Activated T-cell treated with anti-CD3 and anti-CD28 coated beads for 48 hours (primary cell): ENCODE measurements around the gene IL4I1.

Experiments used
- DNase-seq: peaks from one replicate; pipeline ENCODE4 v3.0.0-alpha.2; 2020; ENCODE audit warnings: low read depth

IL4I1 gene

DNA sequence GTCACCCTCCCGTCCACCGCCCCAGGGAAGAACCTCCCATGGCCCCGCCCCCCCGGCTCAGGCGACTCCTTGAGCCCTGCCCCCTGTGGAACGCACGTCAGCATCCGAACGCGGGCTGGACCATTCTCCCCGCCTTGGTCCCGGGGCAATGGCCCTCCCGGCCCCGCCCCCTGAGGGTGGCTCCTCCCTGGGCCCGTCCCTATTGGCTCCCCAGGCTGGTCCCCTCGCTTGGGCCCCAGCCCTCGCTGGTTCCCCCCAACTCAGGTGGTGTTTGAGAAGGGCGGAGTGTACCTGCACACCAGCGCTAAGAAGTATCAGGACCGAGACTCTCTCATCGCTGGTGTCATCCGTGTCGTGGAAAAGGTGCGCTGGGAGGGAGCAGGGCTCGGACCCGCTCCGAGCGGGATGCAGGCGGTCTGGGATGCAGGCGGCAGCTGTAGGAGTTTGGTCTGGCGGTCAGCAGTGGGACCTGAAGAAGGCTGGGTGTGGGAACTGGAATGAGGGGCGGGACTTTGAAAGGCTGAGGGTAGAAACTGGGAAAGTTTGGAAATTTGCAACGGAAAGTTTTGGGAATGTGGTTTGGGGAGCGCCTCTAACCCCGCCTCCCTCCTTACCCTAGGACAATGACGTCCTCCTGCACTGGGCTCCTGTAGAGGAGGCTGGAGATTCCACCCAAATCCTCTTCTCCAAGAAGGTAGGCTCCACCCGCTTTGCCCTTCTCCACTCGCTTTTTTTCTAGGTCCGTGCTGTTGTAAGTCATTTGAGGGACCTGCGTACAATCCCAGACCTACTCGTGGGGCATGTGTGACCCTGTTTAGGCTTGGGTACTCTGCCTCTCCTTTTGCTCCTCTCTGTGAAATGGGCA is 18.6 kb downstream of the IL4I1 start:
- DNase-seq = peak; percentile 99

DNA sequence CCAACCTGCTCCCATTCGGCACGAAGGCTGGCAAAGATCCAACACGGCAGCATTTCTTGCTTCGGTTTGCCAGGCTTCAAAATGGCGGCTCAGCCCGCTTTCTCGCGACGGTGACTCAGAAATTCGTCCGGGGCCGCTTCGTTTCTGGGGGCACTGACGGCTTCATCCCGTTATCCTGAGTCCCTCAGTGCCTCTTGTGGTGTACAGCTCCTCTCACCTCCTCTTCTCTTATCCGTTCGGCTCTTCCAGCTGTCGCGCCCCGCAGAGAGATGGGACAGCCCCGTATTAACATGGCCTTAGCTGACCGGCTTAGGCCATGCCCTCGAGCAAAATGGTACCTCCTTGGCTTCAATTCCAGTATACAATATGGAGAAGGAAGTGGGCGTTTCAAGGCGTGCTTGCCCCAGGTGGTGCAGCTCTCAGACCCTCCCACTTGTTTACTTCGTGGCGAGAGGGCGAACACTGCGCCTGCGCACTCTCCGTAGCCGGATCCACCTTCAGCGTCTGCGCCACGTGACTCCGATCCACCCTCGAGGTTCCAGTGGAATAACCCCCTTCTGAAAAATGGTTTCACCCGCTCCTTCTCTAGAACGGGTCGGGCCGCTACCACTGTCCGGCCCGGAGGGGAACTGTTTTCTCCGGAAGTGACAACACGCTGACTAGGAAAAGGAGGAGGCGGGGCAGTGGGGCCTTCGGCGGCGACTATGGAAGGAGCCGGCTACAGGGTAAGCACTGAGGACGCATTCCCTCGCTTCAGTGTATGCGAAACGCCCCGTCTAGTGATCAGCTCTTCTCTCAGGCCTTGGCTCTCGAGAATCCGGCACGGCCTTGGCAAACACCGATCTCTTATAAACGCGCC is 19.4 kb downstream of the IL4I1 start, which contains the start of the genes AKT1S1 and TBC1D17:
Gene AKT1S1 (minus strand): TSS at position 336 of the 859 bp plus-strand sequence. CDS start 4,060 bp downstream, outside the sequence.
Gene TBC1D17 (plus strand): TSS at position 683 of the 859 bp plus-strand sequence. CDS start 22 bp downstream, at position 705.
- DNase-seq = peak; percentile 93

DNA sequence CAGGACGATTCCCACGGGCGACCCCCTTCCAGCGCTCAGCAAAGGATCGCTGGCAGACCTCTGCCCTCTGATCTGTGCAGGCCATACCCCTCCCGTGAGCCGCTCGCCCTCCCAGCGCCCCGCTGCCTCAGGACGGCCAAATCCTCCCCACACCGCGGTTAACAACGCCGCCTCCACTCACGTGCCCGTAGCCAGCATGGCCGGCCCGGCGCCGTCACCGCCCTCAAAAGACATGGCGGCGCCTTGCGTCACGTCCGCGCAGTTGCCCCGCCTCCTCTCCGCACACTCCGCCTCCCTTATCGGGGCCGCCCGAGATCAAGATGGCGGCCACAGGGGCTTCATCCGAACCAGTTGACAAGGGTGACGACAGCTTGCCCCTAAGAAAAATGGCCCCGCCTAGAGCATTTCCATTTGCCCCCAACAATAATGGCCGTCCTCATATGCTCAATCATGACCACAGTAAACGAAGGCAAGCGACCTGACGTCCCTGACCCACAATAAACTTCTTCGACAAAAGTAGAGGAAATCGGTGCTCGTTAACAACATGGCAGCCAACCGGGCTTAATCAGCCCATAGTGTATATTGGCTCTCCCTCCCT is 20.2 kb downstream of the IL4I1 start:
- DNase-seq = peak; percentile 97

DNA sequence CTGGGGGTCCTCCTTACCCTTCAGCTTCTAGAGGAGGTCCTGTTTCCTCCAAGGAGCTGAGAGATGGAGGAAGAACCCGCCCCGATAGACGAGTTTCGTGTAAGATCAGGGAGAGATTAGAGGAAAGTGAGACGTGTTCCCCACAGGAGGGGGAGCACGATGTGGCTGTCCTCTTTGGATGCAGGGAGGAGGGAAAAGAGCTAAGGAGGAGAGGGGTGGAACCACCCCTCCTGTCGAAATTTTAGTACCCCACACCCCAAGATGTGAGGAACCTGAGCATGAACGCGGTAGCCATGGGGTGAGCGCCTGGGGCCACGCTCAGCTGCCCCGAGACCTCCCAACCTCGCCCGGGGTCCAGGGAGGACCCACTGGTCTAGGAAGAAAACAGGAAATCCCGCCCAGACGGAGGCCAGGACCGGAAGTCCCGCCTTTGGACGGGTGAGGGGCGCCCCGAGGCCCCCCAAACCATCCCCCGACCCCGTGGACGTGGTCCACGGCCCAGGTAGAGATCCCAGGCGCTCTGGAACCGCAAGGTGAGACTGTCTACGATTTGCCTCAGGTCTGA is 20.7 kb downstream of the IL4I1 start:
- DNase-seq = peak; percentile 41

DNA sequence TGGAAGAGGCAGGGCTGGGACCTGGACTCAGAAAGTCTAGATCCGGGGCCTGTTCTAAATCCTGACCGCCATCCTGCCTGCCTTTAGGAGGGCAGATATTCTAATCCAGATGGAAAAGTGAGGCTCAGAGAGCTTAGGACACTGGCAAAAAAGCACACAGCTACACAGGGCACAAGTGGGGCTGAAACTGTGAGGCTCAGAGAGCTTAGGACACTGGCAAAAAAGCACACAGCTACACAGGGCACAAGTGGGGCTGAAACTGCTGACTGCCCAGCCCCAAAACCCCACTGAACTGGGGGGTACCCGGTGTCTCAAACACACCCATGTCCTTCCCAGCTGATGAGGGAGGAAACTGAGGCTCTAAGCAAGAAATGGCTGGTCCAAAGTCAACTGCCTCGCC is 21.5 kb downstream of the IL4I1 start:
- DNase-seq = no peak

DNA sequence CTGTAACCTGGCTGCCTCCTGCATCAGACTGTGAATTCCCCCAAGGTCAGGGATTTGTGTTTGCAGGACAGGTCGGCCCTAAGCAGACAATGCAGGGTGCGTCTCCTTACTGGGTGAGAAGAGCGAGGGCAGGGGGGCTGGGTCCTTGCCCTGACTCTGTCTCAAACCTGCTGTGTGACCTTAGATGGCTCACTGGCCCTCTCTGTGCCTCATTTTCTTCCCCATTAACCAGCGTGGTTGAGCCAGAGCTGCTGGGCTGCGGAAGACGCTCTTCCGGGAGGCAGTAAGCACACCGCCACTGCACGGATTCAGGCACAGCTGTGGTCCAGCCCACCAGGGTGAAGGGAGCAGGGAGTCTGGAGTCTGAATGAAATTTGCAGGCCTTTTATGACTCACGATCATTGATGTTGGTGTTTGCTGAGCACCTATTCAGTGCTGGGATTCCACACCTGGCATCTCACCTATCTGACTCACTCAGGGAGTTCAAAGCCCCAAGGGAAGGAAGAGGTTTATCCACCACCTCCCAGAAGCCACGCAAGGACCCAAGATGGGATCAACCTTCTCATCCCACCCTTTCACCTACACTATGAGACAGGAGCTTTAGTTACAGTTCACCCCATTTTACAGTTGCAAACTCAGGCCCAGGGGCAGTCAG is 22.1 kb downstream of the IL4I1 start:
- no peak for DNase-seq

DNA sequence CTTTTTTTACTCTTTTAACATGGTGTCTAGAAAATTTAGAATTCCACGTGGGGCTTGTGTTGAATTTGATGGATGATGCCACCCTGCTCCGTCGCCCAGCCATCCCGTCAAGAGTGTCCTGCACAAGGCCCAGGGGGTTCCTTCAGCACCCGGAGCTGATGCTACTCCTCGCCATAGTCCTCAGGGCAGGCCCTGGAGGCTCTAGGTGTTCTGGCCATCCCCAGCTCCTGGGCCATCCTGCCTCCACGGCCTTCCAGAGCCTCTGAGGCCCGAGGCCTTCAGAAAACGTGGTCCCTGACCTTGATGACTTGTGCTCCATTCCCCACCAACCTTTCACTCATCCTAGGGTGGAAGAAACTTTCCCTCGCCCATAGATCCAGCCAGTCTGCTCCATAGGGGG is 22.9 kb downstream of the IL4I1 start:
- no peak for DNase-seq

DNA sequence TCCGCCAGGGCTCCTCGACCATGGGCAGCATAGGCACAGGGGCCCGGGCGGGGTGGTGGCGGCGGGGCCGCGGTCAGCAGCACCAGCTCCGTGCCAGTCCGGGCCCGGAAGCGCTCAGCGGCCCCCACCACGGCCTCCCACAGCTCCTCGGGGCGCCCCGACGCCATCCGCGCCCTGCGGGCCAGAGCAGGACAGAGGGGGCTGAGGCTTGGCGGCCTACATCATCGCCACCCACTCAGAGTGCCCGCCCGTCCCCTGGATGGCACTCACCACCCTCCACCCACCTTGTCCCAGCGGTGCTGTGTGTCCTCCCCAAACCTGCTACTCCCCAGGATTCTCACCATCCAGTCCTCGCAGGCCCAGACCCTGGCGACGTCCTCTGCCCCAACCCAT is 23.6 kb downstream of the IL4I1 start:
- DNase-seq = no peak

DNA sequence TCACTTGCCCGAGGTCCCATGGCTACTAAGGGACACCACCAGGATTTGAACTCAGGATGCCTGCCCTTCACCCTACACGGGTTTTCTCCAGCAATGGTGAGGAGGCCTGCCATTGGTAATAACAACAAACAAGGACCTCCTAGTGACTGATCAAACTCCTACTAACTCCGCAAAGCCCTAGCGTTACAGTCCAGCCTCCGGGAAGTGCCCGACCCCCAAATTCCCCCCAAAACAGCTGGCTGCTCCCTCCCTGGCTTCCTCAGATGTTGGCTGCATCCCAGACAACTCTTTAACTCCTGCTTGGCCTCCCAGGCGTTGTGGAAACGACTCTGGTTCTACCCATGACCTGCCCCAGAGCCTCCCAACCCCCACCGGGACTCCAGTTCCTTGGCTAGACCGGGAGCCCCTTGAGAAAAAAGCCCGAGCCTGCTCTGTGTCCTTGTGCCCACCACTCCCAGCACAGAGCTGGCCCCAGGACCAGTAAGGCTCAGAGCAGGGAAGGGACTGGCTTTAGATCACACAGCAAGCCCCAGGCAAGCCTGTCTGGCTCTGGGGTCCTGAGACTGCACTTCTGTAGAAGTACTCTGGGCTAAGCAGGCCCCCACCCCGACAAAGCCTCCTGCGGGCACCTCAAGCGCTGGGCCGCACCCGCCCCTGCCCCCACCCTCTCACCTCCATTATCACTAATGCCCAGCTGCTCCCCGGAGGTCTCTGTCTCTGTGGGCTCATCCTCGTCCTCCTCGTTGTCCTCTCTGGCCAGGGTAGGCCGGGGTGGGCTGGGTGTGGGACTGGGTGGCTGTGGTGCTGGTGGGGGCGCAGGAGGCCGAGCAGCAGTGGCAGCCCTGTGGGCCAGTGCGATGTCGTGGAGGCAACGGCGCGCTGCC is 24.2 kb downstream of the IL4I1 start:
- no peak for DNase-seq

DNA sequence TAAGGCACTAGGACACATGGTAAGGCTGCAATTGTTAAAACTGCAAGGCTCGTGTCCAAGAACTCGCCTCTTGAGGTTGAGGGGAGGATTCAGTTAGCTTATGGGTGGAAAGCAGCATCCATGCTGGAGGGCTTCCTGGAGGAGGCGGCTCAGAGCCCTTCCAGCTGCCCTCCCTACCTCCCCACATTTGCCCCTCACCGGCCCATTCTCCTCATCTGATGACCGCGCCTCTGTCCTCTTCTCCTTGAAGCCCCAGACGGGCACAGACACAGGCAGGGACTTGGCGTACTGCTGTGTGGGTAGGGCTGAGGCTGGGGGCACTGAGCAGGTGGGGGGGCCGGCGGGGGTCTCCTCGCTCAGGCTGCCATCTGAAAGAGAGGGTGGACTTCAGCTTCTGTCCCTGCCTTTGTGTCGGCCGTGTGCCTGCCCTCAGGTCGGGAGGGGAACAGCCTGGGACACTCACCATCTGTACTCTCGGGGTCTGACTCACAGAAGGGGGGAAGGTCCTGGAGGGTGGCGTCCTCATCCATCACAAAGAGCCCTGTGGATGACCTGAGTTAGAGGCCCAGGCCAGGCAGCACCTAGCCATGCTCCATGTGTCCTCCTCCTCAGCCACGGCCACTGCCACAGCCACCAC is 25.2 kb downstream of the IL4I1 start:
- no peak for DNase-seq

DNA sequence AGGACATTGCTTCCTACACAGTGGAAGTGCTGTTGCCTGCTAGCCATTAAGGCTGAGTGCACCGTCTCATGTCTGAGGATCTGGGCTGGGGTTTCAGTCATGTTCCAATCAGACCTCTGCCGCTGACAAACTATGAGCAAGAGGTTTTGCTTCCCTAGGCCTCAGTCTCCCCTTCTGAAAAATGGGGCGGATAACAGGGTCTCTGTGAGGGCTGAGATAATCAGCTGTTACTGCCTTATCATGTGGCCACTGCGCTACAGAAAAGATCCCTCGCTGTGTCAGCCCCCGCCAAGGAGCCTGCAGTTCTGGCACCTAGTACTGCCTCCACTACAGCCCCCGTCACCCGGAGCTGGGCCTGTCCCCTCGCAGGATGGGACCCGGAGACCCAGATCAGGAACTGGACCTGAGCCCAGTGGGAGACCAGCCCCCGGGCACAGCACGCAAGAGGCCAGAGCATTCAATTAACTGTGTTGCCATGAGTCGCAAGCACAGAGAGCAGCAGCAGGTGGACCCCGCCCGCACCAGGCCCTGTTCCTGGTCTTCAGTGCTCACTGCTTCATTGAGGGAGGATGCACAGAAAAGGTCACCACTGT is 26.3 kb downstream of the IL4I1 start:
- no peak for DNase-seq

DNA sequence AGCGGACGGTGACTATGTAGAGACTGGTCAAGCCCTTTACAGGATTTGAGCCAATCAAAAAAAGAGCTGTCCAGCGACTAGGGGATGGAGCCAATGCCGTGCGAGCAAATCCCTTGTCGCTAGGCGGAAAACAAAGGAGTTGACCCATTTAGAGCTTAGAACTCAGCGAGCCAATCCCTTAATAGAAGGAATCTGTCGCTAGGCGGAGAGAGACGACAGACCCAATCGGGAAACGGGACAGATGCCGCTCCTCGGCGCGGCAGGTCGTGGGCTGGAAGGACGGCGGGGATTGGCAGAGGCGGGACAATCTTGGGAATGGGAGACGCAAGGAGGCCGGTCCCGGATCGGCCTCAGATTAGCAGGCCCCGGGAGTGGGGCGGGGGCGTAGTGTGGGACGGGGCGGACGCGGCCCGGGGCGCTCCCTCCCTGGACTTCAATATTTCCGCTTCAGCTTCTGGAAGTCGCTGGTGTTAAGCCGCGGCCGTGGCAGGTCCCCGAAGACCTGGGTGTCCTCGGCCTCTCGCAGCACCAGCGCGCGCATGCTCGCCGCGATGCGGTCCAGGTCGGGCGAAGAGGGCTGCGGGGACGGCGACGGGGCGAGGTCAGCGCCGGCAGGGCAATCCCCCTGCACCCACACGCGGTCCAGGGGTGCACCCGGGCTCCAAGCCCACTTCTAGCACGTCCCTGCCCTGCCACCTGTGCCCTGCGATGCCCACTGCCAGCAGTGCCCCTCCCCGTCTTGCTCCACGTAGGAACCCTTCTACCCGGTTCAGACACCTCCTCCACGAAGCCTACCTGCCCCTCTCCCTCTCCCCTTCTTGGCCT is 27.0 kb downstream of the IL4I1 start:
- DNase-seq = peak; percentile 86

DNA sequence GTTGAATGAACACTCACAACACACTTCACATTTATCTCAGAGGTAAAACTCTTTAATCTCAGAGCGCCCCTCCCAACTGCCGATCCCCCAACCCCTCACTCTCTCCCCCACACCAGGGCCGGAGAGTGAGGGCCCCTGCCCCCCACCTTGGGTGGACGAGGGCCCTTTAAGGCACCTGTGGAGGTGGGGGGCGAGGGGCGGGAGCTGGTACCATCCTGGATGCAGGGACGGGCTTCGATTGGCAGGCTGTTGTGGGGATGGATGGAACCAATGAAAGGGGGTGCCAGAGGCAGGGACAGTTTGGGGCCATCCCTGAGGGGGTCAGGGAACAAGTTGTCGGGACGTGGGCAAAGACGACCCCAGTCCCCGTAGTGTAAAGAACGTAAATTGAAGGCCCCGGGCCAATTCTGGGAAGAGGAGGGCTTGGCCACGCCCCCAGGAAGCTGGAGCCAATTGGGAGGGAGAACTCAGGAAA is 27.6 kb downstream of the IL4I1 start:
- DNase-seq = no peak

DNA sequence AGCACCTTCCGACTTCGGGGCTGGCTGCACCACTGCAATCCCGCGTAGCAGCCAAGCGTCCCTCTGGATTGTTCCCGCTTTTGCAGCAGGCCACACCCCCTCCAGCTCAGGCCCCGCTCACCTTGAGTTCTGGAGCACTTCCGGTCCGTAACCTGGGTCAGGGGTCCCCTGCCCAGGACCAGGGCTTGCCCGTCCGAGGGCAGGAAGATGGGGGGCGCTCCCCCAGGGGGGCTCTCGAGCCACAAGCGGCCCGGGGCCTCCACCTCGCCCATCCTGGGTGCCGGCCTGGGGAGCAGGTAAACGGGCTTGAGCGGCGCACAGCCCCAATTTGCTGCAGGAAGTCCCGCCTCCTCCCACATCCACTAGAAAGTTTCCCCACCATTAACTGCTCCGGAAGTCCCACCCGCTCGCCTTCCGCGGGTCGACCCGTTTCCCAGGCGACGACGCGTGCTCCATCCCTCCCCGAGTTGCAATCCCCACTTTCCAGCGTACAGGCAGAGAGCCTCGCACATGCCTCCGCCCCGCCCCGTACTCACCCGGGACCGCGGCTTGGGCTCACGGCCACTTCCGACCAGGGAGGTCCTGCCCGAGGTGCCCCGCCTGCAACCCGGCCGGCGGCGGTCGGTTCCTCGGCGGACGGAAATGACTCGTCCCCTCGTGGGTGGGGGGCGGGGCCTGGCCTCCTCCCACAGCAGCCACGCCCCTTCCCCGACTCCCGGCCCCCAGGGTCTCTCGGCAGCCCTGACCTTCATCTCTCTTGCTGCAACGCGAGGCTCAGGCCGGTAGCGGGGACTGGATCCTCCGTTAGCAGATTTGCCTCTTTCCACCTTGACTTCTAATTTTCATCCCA is 29.5 kb downstream of the IL4I1 start, which contains the start of gene PNKP:
Gene PNKP (minus strand): TSS at position 644 of the 850 bp plus-strand sequence. CDS start 372 bp downstream, at position 272.
- peak; percentile 94 for DNase-seq

DNA sequence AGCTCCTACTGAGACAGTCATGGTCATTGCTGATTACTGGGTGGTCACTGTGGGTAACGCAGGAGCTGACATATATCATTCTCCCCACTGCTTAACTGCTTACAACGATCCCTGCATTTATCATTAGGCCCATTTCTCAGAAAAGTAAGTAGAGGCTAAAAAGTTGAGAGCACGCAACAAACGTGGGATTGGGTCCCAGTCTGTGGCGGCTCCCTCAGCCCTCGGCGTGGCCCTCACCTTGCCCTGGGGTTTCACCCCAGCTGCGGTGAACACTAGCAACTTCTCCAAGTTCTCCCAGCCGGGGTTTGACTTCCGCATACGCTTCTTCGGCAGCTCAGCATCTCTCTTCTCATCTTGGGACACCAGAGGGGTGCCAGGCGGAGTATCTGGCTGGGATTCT is 31.8 kb downstream of the IL4I1 start:
- no peak for DNase-seq

DNA sequence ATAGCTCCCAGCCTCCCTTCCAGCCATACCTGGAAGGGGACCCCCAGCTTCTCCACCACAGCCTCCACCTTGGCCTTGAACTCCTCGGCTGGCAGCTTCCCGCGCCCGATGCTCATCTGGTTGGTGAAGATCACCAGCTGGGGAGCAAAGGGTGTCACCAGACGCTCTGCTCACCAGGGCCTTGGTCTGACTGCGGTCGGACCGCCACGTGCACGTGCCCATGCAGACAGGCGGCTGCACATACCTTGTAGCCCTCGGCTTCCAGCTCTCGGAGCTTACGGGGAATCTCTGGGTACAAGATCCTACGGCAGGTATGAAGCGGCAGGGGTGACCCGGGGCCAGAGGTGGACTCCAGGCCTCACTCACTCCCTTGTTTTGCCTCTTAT is 32.8 kb downstream of the IL4I1 start:
- no peak for DNase-seq

DNA sequence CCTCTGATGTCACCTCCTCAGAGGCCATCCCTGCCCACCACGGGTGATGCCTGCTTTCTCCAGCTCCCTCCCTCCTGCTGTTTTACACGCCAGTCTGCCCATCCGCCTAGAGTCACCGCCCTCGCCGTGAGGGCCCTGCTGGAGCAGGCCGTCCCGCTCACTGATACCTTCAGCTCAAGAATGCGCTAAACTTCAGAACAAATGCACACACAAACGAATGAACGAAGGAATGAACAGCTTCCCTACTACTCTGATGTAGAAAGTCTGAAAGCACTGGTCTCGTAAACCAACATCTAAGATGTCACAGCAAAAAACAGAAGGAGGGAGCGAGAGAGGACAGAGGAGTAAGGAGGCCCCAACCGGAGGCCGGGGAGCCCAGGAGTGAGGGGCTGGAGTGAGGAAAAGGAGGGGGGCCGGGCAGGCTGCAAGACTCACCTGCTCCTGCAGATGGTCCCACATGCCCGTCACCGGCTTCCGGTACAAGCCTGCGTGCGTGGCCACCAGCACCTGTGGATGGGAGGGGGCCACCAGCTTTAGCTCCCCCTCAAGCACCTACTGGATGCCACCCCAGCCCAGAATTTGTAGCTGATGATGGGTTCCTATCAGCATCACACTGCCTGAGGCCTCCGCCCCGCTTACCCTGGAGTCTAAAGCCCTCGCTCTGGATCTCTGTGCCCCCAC is 33.3 kb downstream of the IL4I1 start:
- no peak for DNase-seq
